ENCODE measurements around the gene CGB7.
"Not testable (repeated sequence)": the region's sequence is repeated elsewhere in the genome, so short reads cannot be mapped to it uniquely, and the experiment has no call there.

Gene CGB7

DNA sequence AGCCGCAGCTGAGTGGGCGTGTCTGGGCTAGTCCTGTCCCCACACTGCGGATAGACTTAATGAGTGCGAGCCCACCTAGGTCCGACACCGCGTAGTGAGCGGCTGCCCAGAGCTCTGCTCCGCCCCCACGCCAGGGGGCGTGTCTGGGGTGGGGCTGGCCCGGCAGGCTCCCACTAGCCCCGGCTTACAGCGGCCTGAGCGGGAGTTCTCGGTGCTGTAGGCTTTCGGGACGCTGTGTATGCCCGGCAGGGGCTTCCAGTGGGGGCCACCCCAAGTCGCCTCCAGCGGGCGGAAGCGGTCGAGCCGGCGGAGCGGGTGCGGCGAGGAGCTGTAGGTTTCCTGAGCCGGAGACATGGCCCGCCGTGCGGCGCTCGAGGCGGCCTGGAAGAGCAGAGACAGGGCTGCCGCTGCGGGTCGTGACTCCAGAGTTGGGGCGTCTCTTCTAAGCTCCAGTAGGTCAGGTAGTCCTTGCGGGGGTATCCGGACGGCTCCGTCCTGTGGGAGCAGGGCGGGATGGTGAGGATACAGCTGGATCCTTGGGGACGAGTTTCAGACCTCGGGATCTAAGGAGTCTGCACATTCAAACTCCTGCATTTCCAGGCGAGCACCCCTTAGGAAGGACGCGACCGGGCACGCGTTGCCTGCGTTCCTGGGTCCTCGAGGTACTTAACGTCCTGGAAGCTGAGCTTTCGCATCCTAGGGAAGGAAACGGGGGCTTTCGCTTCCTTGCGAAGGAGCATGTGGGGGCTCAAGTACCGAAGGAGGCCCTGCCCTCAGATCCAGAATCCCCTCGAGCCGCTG lies 1.2 kb downstream of the CGB7 start (continued):
- TF ChIP-seq, protein P1, sequence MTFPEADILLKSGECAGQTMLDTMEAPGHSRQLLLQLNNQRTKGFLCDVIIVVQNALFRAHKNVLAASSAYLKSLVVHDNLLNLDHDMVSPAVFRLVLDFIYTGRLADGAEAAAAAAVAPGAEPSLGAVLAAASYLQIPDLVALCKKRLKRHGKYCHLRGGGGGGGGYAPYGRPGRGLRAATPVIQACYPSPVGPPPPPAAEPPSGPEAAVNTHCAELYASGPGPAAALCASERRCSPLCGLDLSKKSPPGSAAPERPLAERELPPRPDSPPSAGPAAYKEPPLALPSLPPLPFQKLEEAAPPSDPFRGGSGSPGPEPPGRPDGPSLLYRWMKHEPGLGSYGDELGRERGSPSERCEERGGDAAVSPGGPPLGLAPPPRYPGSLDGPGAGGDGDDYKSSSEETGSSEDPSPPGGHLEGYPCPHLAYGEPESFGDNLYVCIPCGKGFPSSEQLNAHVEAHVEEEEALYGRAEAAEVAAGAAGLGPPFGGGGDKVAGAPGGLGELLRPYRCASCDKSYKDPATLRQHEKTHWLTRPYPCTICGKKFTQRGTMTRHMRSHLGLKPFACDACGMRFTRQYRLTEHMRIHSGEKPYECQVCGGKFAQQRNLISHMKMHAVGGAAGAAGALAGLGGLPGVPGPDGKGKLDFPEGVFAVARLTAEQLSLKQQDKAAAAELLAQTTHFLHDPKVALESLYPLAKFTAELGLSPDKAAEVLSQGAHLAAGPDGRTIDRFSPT (tag by site-specific recombination; IDR thresholded peaks at IDR 0.05) = no peak
- TF ChIP-seq ZFHX2 (tag by site-specific recombination; conservative IDR thresholded peaks at IDR 0.05) (peak; percentile 88), BCL11A (tag by site-specific recombination; IDR thresholded peaks at IDR 0.05; ENCODE audit: low read depth) (0 out of 2 replicates have a peak, but pooled peaks have one; percentile 49)
- TF ChIP-seq, protein P2, sequence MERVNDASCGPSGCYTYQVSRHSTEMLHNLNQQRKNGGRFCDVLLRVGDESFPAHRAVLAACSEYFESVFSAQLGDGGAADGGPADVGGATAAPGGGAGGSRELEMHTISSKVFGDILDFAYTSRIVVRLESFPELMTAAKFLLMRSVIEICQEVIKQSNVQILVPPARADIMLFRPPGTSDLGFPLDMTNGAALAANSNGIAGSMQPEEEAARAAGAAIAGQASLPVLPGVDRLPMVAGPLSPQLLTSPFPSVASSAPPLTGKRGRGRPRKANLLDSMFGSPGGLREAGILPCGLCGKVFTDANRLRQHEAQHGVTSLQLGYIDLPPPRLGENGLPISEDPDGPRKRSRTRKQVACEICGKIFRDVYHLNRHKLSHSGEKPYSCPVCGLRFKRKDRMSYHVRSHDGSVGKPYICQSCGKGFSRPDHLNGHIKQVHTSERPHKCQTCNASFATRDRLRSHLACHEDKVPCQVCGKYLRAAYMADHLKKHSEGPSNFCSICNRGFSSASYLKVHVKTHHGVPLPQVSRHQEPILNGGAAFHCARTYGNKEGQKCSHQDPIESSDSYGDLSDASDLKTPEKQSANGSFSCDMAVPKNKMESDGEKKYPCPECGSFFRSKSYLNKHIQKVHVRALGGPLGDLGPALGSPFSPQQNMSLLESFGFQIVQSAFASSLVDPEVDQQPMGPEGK (tag by site-specific recombination; IDR thresholded peaks at IDR 0.05) = peak; percentile 92

DNA sequence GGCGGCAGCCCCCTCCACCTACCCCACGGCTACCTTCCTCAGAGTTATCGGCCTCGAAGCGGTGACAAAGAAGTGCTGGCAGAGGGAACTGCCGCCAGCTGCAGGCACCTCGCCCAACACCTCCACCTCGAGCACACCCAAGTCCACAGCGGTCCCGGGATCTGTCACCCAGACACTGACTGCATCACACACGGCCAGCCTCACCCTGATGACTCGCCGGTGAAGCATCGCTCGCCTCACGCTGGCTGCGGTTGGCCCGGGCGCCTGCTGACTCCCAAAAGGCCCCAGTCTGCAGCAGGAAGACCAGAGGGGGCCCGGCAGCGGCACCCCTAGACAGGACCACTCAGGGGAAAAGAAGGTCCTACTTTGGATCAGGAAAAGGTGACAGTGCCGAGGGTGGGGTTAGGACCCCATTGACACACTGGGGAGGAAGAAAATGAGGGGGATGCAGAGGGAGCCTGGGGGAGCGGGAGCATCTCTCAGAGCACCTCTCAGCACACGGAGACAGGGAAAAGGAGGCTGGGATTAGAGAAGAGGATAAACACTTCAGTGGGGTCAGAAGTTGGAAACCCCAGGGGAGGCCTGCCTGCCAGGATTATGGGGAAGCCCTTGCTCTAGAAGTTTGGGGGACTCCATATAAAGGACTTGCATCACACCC lies 7.0 kb downstream of the CGB7 start:
- H3K4me1 ChIP-seq (ENCODE audit: control insufficient read depth, insufficient read depth, low read length); H3K36me3 ChIP-seq (ENCODE audit: control insufficient read depth in 2 of 2, insufficient read depth in 1 of 2, low read length in 2 of 2); CTCF ChIA-PET; H3K4me3 ChIP-seq (ENCODE audit: low read depth, low read length); H3K9me3 ChIP-seq (ENCODE audit: control insufficient read depth, insufficient read depth, low read depth, low read length); POLR2A ChIA-PET; H3K27ac ChIP-seq (ENCODE audit: extremely low read depth, low read depth, low read length): not testable (repeated sequence)
- peak; percentile 48; the same call in 1 of the 2 replicates for TF ChIP-seq ZBTB21 (tag by site-specific recombination; IDR thresholded peaks at IDR 0.05)
- peak; percentile 39; the same call in 1 of the 2 replicates for TF ChIP-seq ZNF629 (tag by site-specific recombination; IDR thresholded peaks at IDR 0.05)
- TF ChIP-seq GLIS2 (tag by site-specific recombination; IDR thresholded peaks at IDR 0.05) = 0 out of 2 replicates have a peak, but pooled peaks have one; percentile 20

DNA sequence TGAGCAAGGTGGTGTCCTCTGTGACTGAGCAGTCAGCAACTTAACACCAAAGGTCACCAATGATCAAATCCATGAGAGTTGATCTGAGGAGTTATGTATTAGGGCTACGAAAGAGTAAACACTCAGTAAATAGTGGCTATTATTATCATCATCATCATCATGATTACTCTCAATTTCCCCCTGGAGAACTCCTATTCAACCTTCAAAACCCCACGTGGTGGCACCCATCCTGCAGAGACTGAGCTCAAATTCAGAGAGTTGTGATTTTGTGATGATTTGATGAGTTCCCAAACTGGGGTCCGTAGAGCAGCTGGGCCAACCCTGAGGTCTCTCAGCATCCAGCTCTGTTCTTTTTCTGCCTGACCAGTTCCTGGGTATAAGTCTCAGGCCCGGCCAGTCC lies 7.7 kb downstream of the CGB7 start:
- H3K9me3 ChIP-seq (ENCODE audit: control insufficient read depth, insufficient read depth, low read depth, low read length); H3K4me1 ChIP-seq (ENCODE audit: control insufficient read depth, insufficient read depth, low read length); H3K36me3 ChIP-seq (ENCODE audit: control insufficient read depth in 2 of 2, insufficient read depth in 1 of 2, low read length in 2 of 2); H3K27ac ChIP-seq (ENCODE audit: extremely low read depth, low read depth, low read length); H3K4me3 ChIP-seq (ENCODE audit: low read depth, low read length); POLR2A ChIA-PET: not testable (repeated sequence)
- peak; percentile 89 for TF ChIP-seq ZFP3 (tag by site-specific recombination; IDR thresholded peaks at IDR 0.05; ENCODE audit: low read depth)
- CTCF ChIA-PET = interaction anchor here (0.6 kb wide), 1 partner anchor 56 kb away, joined by 3 read pairs; the partner anchor contains the start of gene RUVBL2

DNA sequence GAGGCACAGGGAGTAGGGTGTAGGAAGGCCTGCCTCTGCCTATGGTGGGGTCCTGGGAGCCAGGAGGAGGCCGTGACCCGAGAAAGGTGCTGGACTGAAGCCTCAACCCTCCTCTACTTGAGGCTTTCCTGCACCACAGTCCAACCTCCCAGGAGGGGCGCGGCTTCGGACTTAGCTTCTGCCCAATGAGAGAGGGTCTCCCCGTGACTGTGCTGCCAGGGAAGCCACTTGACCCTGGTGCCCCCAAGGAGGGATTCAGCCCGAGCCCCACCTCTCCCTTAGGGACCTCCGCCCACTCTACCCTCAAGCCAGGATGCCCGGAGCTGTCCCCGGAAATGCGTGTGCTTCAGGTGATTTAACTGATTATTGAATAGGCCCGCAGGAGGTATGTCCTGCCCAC lies 8.5 kb downstream of the CGB7 start, which contains the start of gene CGB8:
Gene CGB8 (minus strand): TSS at position 101 of the 400 bp plus-strand sequence. CDS start 372 bp downstream, outside the sequence.
- POLR2A ChIA-PET = interaction anchor here (0.6 kb wide), 1 partner anchor 48 kb away, joined by 4 read pairs; no protein-coding TSS in a partner anchor
- CTCF ChIA-PET; H3K4me1 ChIP-seq (ENCODE audit: control insufficient read depth, insufficient read depth, low read length); H3K4me3 ChIP-seq (ENCODE audit: low read depth, low read length); H3K9me3 ChIP-seq (ENCODE audit: control insufficient read depth, insufficient read depth, low read depth, low read length); H3K36me3 ChIP-seq (ENCODE audit: control insufficient read depth in 2 of 2, insufficient read depth in 1 of 2, low read length in 2 of 2); H3K27ac ChIP-seq (ENCODE audit: extremely low read depth, low read depth, low read length): not testable (repeated sequence)

GRCh38 chr19:49043548-49043947 lies 14.0 kb downstream of the CGB7 start, which contains the start of gene CGB5:
Gene CGB5, plus strand, starts transcription at chr19:49043848. Its CDS starts 362 bp downstream, at chr19:49044210.
- H3K27ac ChIP-seq (ENCODE audit: extremely low read depth, low read depth, low read length); H3K36me3 ChIP-seq (ENCODE audit: control insufficient read depth in 2 of 2, insufficient read depth in 1 of 2, low read length in 2 of 2); H3K4me3 ChIP-seq (ENCODE audit: low read depth, low read length); H3K9me3 ChIP-seq (ENCODE audit: control insufficient read depth, insufficient read depth, low read depth, low read length); POLR2A ChIA-PET; H3K4me1 ChIP-seq (ENCODE audit: control insufficient read depth, insufficient read depth, low read length); CTCF ChIA-PET: not testable (repeated sequence)

All from HEK293 (cell line).